Measurements from ENCODE around the gene CDKN1C. TPM values are rescaled to one million over a fixed set of nuclear protein-coding genes. Genes with fewer than 3 reads are reported as not detected.

The CDKN1C gene
- total and polyA plus RNA-seq, 2 experiments from 2014 or later, result 64.6 to 108 TPM

GRCh38 chr11:2924821-2925675 lies 39.5 kb upstream of the CDKN1C start:
- Histone ChIP-seq H3K27me3 (peaks cover 44% of the 10 kb centered on the region), H3K36me3 (no peaks in the 10 kb centered on the region), H3K9me3 (ENCODE audit: low read depth) (no peaks in the 10 kb centered on the region), H3K4me3 (no peak overlapping the region), H3K27ac (no peak overlapping the region), H3K4me1 (ENCODE audit: low read depth) (peaks cover 5% of the 10 kb centered on the region)
- DNase-seq (ENCODE audit: low read depth in 1 of 2, low spot score in 1 of 2), result no peak
- no peak for TF ChIP-seq CTCF (IDR thresholded peaks at IDR 0.05; ENCODE audit: low read depth, low read length)

- no peak for TF ChIP-seq CTCF (IDR thresholded peaks at IDR 0.05; ENCODE audit: low read depth, low read length)
- Histone ChIP-seq H3K27me3 (peaks cover 37% of the 10 kb centered on the region), H3K9me3 (ENCODE audit: low read depth) (no peaks in the 10 kb centered on the region), H3K36me3 (no peaks in the 10 kb centered on the region), H3K4me1 (ENCODE audit: low read depth) (peaks cover 4% of the 10 kb centered on the region), H3K4me3 (no peak overlapping the region), H3K27ac (no peak overlapping the region)
- no peak for DNase-seq (ENCODE audit: low read depth in 1 of 2, low spot score in 1 of 2)
Observed at GRCh38 chr11:2924381-2924780, 38.8 kb upstream of the CDKN1C start.

- no peak overlapping the region for H3K4me3 ChIP-seq
- no peaks in the 10 kb centered on the region for H3K9me3 ChIP-seq (ENCODE audit: low read depth)
- H3K27me3 ChIP-seq, result peaks cover 30% of the 10 kb centered on the region
- no peak for DNase-seq (ENCODE audit: low read depth in 1 of 2, low spot score in 1 of 2)
- H3K36me3 ChIP-seq, result no peaks in the 10 kb centered on the region
- H3K27ac ChIP-seq, result no peak overlapping the region
- peaks cover under 1% of the 10 kb centered on the region for H3K4me1 ChIP-seq (ENCODE audit: low read depth)
- no peak for TF ChIP-seq CTCF (IDR thresholded peaks at IDR 0.05; ENCODE audit: low read depth, low read length)
Observed at GRCh38 chr11:2923446-2924375, 38.1 kb upstream of the CDKN1C start.

GRCh38 chr11:2922655-2923054 lies 37.1 kb upstream of the CDKN1C start:
- no peak for DNase-seq (ENCODE audit: low read depth in 1 of 2, low spot score in 1 of 2)

More at GRCh38 chr11:2922655-2923054, 37.1 kb upstream of the CDKN1C start:
- Histone ChIP-seq H3K27ac (no peak overlapping the region), H3K4me3 (no peak overlapping the region), H3K36me3 (no peaks in the 10 kb centered on the region), H3K27me3 (peaks cover 20% of the 10 kb centered on the region), H3K9me3 (ENCODE audit: low read depth) (no peaks in the 10 kb centered on the region), H3K4me1 (ENCODE audit: low read depth) (no peaks in the 10 kb centered on the region)
- no peak for TF ChIP-seq CTCF (IDR thresholded peaks at IDR 0.05; ENCODE audit: low read depth, low read length)

Measured in cardiac muscle cell (in vitro differentiated cells and primary cell).